Measurements from ENCODE around the gene WNK2.

DNA sequence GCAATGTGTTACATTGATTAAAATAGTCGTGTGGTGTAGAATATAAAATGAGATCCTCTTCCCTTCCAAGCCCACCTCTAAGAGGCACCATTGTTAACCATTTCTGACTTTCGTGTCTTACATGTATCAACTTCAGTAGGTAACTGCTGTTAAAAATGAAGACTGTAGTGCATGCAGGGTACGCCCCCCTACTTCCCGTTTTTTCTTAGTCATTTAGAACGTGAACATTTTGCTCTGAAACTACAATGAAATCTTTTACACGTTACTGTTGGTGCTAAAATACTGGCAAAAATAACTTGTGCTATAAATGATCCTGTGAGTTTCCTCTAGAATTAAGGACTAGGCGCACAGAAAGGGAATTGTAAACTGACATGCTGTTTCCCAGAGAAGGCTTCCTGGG, 41.5 kb downstream of the WNK2 start:
- TF ChIP-seq POLR2A (IDR thresholded peaks at IDR 0.05) = no peak
- TF ChIP-seq, protein P1, sequence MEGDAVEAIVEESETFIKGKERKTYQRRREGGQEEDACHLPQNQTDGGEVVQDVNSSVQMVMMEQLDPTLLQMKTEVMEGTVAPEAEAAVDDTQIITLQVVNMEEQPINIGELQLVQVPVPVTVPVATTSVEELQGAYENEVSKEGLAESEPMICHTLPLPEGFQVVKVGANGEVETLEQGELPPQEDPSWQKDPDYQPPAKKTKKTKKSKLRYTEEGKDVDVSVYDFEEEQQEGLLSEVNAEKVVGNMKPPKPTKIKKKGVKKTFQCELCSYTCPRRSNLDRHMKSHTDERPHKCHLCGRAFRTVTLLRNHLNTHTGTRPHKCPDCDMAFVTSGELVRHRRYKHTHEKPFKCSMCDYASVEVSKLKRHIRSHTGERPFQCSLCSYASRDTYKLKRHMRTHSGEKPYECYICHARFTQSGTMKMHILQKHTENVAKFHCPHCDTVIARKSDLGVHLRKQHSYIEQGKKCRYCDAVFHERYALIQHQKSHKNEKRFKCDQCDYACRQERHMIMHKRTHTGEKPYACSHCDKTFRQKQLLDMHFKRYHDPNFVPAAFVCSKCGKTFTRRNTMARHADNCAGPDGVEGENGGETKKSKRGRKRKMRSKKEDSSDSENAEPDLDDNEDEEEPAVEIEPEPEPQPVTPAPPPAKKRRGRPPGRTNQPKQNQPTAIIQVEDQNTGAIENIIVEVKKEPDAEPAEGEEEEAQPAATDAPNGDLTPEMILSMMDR (IDR thresholded peaks at IDR 0.05) = no peak
